Muscle layer of colon (tissue), 2 donors: ENCODE measurements around the gene SCN4A.
"Not testable (repeated sequence)": the region's sequence is repeated elsewhere in the genome, so short reads cannot be mapped to it uniquely, and the experiment has no call there.

ENCODE experiments used
- H3K27ac ChIP-seq: one replicate; pipeline ENCODE4 v1.7.0; 2013; ENCODE audit warnings: low read depth, mild to moderate bottlenecking, low read length, moderate library complexity
- H3K27me3 ChIP-seq, 2 donors: one replicate each; pipeline ENCODE4 v1.7.0; 2013; ENCODE audit warnings: low read length in 2 of 2, mild to moderate bottlenecking in 2 of 2; ENCODE audit not compliant: insufficient read depth in 2 of 2, control insufficient read depth in 1 of 2
- H3K36me3 ChIP-seq: one replicate; pipeline ENCODE4 v1.7.0; 2013; ENCODE audit warnings: mild to moderate bottlenecking, low read length; ENCODE audit not compliant: insufficient read depth
- H3K4me1 ChIP-seq: one replicate; pipeline ENCODE4 v1.7.0; 2013; ENCODE audit warnings: mild to moderate bottlenecking, low read length; ENCODE audit not compliant: insufficient read depth
- H3K4me3 ChIP-seq, 2 donors: one replicate each; pipeline ENCODE4 v1.7.0; 2013; ENCODE audit warnings: low read length in 2 of 2, low read depth in 1 of 2, mild to moderate bottlenecking in 1 of 2, moderate library complexity in 1 of 2
- H3K9ac ChIP-seq: one replicate; pipeline ENCODE4 v1.7.0; 2013; ENCODE audit warnings: low read length
- H3K9me3 ChIP-seq: one replicate; pipeline ENCODE4 v1.7.0; 2013; ENCODE audit warnings: mild to moderate bottlenecking, low read length
- donor health status: abdominal sarcoma.
- donor health status: Adenocarcinoma of cecum.

Gene SCN4A

GRCh38 chr17:63914471-63914870 lies 58.2 kb downstream of the SCN4A start:
- peaks cover 0 to 5% of the 10 kb centered on the region in 2 donors for H3K27me3 ChIP-seq
- H3K36me3 ChIP-seq, result no peaks in the 10 kb centered on the region
- no peak overlapping the region for H3K4me3 ChIP-seq
- no peak overlapping the region for H3K27ac ChIP-seq
- no peaks in the 10 kb centered on the region for H3K4me1 ChIP-seq
- no peaks in the 10 kb centered on the region for H3K9me3 ChIP-seq
- H3K9ac ChIP-seq, result no peak overlapping the region

- Histone ChIP-seq H3K4me3 (no peak overlapping the region), H3K9me3 (no peaks in the 10 kb centered on the region), H3K4me1 (no peaks in the 10 kb centered on the region), H3K36me3 (no peaks in the 10 kb centered on the region), H3K27me3 (peaks cover 0 to 5% of the 10 kb centered on the region in 2 donors), H3K27ac (no peak overlapping the region), H3K9ac (no peak overlapping the region)
Observed at GRCh38 chr17:63911657-63912100, 61.0 kb downstream of the SCN4A start.

DNA sequence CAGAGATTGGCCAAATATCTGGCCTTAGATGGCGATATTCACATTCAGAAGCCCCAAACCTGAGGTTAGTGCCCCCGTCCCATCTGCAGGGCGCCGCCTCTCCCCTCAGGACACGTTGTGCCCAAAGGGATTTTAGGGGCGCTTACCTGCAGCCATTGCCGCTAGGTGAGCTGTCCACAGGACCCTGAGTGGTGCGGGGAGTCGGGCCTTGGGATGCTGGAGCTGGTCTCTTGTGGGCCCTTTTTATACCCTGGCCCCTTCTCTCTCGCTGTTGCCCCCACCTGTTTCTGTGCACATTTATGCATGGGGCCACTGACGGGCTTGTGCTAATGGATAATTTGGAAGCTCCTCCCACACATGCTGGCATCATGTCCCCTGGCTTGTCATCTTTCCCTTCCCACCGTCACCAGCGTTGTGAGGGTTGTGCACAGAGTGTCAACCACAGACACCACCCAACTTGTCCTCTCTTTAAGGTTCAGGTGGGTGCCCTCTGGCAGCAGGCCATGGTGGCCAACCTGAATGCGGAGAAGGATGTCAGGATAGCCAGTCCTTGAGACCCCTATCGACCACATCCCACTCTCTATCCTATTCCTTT lies 61.6 kb downstream of the SCN4A start, which contains the start of gene CSHL1:
Gene CSHL1, minus strand, starts transcription at position 218 of the 595 bp plus-strand sequence. Its CDS starts 62 bp downstream, at position 156.
- H3K9me3 ChIP-seq, result no peaks in the 10 kb centered on the region
- H3K27me3 ChIP-seq, result peaks cover 0 to 5% of the 10 kb centered on the region in 2 donors

DNA sequence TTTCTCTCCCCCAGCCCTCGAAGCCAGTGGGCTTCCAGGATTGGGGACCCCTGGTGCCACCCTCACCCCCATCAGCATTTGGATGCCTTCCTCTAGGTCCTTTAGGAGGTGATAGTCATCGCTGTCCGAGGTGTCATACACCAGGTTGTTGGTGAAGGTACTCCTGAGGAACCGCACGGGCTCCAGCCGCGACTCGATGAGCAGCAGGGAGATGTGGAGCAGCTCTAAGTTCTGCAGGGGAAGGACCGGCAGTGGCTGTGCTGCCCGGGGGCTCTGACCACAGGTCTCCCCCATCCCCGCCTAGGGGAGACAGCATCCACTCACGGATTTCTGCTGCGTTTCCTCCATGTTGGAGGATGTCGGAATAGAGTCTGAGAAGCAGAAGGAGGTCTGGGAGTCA lies 62.6 kb downstream of the SCN4A start:
- Histone ChIP-seq H3K4me3 (no peak overlapping the region), H3K36me3 (no peaks in the 10 kb centered on the region), H3K9ac (no peak overlapping the region), H3K27me3 (peaks cover 0 to 5% of the 10 kb centered on the region in 2 donors), H3K27ac (no peak overlapping the region), H3K4me1 (no peaks in the 10 kb centered on the region), H3K9me3 (no peaks in the 10 kb centered on the region)

More for the DNA sequence above, 61.6 kb downstream of the SCN4A start, which contains the start of gene CSHL1:
- no peaks in the 10 kb centered on the region for H3K4me1 ChIP-seq
- H3K4me3 ChIP-seq, result no peak within 1 kb of the TSS
- no peaks in the 10 kb centered on the region for H3K36me3 ChIP-seq
- H3K9ac ChIP-seq, result no peak within 1 kb of the TSS
- no peak within 1 kb of the TSS for H3K27ac ChIP-seq

DNA sequence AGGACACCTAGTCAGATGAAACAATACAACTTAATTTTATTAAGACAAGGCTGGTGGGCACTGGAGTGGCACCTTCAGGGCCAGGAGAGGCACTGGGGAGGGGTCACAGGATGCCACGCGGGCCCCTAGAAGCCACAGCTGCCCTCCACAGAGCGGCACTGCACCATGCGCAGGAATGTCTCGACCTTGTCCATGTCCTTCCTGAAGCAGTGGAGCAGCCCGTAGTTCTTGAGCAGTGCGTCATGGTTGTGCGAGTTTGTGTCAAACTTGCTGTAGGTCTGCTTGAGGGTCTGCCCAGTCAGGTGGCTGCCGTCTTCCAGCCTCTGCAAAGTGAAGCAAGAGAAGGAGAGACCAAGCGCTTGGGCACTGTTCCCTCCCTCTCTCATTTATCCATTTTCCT lies 63.1 kb downstream of the SCN4A start:
- not testable (repeated sequence) for H3K27me3 ChIP-seq, H3K9me3 ChIP-seq, H3K4me3 ChIP-seq, H3K4me1 ChIP-seq, H3K36me3 ChIP-seq, H3K27ac ChIP-seq, H3K9ac ChIP-seq

GRCh38 chr17:63907161-63907778 lies 65.4 kb downstream of the SCN4A start:
- H3K9me3 ChIP-seq, H3K4me1 ChIP-seq, H3K36me3 ChIP-seq, H3K9ac ChIP-seq, H3K4me3 ChIP-seq, H3K27me3 ChIP-seq, H3K27ac ChIP-seq: not testable (repeated sequence)

DNA sequence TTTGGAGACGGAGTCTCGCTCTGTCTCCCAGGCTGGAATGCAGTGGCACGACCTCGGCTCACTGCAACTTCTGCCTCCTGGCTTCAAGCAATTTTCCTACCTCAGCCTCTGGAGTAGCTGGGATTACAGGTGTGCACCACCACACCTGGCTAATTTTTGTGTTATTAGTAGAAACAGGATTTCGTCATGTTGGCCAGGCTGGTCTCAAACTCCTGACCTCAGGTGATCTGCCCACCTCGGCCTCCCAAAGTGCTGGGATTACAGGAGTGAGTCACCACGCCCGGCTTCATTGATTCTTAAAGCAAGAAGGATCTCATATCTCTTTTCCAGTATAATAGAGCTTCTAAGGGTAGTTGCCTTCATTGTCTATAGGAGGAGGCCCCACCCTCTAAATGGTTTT lies 67.9 kb downstream of the SCN4A start:
- H3K27ac ChIP-seq, H3K36me3 ChIP-seq, H3K4me3 ChIP-seq, H3K27me3 ChIP-seq, H3K9ac ChIP-seq, H3K9me3 ChIP-seq, H3K4me1 ChIP-seq: not testable (repeated sequence)

DNA sequence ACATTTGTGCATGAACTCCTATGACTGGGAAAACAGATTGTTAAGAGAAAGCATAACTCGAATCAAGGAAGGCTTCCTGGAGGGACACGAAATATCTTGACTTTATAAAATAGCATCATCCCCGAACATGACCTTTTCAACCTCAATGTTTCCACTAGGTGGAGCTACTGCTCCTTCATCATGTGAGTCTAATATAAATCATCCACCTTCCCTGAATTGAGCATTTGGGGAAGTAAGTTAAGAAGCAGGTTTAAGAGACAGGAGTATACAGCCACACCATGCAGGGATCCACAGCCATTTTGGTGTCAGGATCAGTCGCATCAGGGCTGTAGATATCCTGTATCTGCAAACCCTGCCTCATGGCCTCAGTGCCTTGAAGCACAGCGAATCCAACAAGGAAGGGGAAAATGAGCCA lies 68.9 kb downstream of the SCN4A start:
- not testable (repeated sequence) for H3K27me3 ChIP-seq, H3K9me3 ChIP-seq, H3K4me3 ChIP-seq, H3K27ac ChIP-seq, H3K36me3 ChIP-seq, H3K9ac ChIP-seq, H3K4me1 ChIP-seq

DNA sequence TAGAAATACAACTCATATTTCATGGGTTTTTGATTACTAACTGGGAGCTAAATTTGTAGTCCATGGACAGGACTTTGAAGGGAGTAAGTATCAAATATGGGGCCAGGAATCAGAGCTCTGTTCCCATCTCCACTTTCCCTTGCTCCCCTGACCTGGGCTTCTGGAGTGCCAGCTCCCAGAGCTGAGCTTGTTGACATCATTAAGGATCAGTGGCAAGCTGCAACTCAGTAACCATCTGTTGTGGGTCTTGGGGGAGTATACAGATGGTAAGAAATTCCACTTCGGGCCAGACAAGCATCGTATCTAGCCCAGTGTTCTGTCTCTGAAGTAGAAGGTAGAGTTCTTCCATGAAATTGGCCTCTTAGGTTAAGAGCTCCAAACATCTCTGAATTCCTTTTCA lies 70.7 kb downstream of the SCN4A start:
- not testable (repeated sequence) for H3K9ac ChIP-seq

GRCh38 chr17:63898899-63899798 lies 73.6 kb downstream of the SCN4A start:
- not testable (repeated sequence) for H3K27me3 ChIP-seq, H3K4me1 ChIP-seq, H3K9me3 ChIP-seq, H3K4me3 ChIP-seq, H3K36me3 ChIP-seq, H3K27ac ChIP-seq, H3K9ac ChIP-seq

More for the DNA sequence above, 70.7 kb downstream of the SCN4A start:
- H3K9me3 ChIP-seq, H3K4me1 ChIP-seq, H3K36me3 ChIP-seq, H3K27ac ChIP-seq, H3K27me3 ChIP-seq, H3K4me3 ChIP-seq: not testable (repeated sequence)

DNA sequence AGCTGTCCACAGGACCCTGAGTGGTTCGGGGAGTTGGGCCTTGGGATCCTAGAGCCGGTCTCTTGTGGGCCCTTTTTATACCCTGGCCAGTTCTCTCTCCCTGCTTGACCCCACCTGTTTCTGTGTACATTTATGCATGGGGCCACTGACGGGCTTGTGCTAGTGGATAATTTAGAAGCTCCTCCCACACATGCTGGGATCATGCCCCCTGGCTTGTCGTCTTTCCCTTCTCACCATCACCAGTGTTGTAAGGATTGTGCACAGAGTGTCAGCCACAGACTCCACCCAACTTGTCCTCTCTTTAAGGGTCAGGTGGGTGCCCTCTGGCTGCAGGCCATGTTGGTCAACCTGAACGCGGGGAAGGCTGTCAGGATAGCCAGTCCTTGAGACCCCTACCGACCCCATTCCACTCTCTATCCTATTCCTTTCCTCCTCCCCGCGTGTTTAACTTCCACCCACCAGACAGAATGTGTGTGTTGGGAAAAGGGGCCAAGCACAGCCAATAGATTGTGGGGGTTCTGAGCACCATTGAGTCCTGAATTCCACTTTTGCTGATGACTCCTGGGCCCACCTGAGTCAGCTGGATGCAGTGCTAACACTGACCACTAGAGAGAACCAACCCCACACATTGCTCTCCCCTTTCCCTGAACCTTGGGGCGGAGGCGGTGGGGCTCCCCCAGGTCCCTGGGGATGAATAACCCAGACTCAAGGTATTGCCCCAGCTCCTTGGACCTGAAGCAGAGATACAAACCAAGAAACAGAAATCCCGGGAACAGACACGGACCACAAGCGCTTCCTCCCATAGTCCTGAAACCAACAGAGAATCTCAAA lies 76.0 kb downstream of the SCN4A start, which contains the start of gene CSH1:
Gene CSH1, minus strand, starts transcription at position 51 of the 831 bp plus-strand sequence. CDS start 63 bp downstream, outside the sequence.
- H3K27ac ChIP-seq, H3K4me3 ChIP-seq, H3K27me3 ChIP-seq, H3K36me3 ChIP-seq, H3K9ac ChIP-seq, H3K4me1 ChIP-seq, H3K9me3 ChIP-seq: not testable (repeated sequence)
